PFSK-1 (cell line): Measurements from ENCODE around the gene FGFR2.

Experiments
- POLR2AphosphoS5 ChIP-seq: IDR thresholded peaks from 2 replicates; pipeline ENCODE4 v1.6.1; 2012; ENCODE audit warnings: low read depth, mild to moderate bottlenecking, control low read depth, low read length, moderate library complexity
- SIN3A ChIP-seq: IDR thresholded peaks from 2 replicates; pipeline ENCODE4 v1.6.1; 2012; ENCODE audit warnings: mild to moderate bottlenecking, low read length, moderate library complexity, borderline replicate concordance; ENCODE audit not compliant: insufficient read depth

DNA sequence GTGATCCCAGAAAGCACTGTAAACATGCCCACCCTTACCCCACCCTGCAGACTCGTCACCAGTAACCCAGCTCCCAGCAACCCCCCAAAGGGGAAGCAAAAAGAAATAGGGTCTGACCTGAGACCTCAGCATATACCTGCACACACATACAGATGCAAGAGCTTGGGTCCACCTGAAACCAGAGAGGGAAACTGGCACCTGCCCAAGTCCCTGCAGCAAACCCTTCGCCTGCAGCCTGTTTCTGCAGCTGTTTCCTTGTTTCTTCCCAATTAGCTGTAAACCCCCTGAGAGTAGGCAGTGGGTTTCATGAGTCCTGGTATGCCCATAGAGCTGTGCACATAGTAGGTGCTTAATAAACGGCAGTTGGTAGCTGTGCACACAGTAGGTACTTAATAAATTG lies 140.5 kb downstream of the FGFR2 start:
- TF ChIP-seq POLR2AphosphoS5, result no peak
- no peak for TF ChIP-seq SIN3A
